Measurements from ENCODE around the gene SLK.

- no peak for TF ChIP-seq POLR2A (IDR thresholded peaks at IDR 0.05)
- TF ChIP-seq, protein P1, sequence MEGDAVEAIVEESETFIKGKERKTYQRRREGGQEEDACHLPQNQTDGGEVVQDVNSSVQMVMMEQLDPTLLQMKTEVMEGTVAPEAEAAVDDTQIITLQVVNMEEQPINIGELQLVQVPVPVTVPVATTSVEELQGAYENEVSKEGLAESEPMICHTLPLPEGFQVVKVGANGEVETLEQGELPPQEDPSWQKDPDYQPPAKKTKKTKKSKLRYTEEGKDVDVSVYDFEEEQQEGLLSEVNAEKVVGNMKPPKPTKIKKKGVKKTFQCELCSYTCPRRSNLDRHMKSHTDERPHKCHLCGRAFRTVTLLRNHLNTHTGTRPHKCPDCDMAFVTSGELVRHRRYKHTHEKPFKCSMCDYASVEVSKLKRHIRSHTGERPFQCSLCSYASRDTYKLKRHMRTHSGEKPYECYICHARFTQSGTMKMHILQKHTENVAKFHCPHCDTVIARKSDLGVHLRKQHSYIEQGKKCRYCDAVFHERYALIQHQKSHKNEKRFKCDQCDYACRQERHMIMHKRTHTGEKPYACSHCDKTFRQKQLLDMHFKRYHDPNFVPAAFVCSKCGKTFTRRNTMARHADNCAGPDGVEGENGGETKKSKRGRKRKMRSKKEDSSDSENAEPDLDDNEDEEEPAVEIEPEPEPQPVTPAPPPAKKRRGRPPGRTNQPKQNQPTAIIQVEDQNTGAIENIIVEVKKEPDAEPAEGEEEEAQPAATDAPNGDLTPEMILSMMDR (IDR thresholded peaks at IDR 0.05): no peak
Measured at GRCh38 chr10:104026762-104027161, 59.8 kb downstream of the SLK start.
